Natural killer cell (primary cell): ENCODE measurements around the gene CUL1. TPM values are rescaled to one million over a fixed set of nuclear protein-coding genes. Genes with fewer than 3 reads are reported as not detected.

Experiments used
- ATAC-seq, 3 donors: fragments of 150-1000 bp in 2 of 3; fragments of 200-7000 bp in 1 of 3; cut with Tn5 transposase; 1 replicate in 1 of 3; 2 replicates in 2 of 3; pipeline ENCODE4 v1.10.0; 2021; ENCODE audit warnings: mild to moderate bottlenecking in 2 of 3, moderate library complexity in 2 of 3
- DNase-seq, 2 donors: peaks; one replicate each; pipeline versions ENCODE4 v3.0.0 to v3.0.0-alpha.2; 2013 to 2021; ENCODE audit warnings: mixed read lengths in 1 of 2
- H3K27ac ChIP-seq: one replicate; pipeline ENCODE4 v1.5.1; 2013; ENCODE audit warnings: mild to moderate bottlenecking, low read length
- H3K27me3 ChIP-seq: one replicate; pipeline ENCODE4 v1.6.1; 2013; ENCODE audit warnings: low read length; ENCODE audit not compliant: control insufficient read depth, insufficient read depth
- H3K36me3 ChIP-seq: one replicate; pipeline ENCODE4 v1.6.1; 2013; ENCODE audit warnings: low read length; ENCODE audit not compliant: control insufficient read depth, insufficient read depth
- H3K4me1 ChIP-seq: one replicate; pipeline ENCODE4 v1.6.1; 2013; ENCODE audit warnings: low read length; ENCODE audit not compliant: control insufficient read depth, insufficient read depth
- H3K4me3 ChIP-seq: one replicate; pipeline ENCODE4 v1.5.1; 2013; ENCODE audit warnings: low read length
- H3K9me3 ChIP-seq: one replicate; pipeline ENCODE4 v1.6.1; 2013; ENCODE audit warnings: low read length; ENCODE audit not compliant: control insufficient read depth, insufficient read depth
- H3K27ac Mint-ChIP-seq, 2 donors: one replicate each; pipeline ENCODE4 v1.8.0; 2022; ENCODE audit warnings: mild to moderate bottlenecking in 2 of 2, mixed read lengths in 2 of 2, moderate library complexity in 1 of 2
- H3K27me3 Mint-ChIP-seq, 2 donors: one replicate each; pipeline ENCODE4 v1.8.0; 2022; ENCODE audit warnings: low read depth in 2 of 2, mixed read lengths in 2 of 2
- H3K36me3 Mint-ChIP-seq: one replicate; pipeline ENCODE4 v1.8.0; 2022; ENCODE audit warnings: mixed read lengths
- H3K4me1 Mint-ChIP-seq, 2 donors: one replicate each; pipeline ENCODE4 v1.8.0; 2022; ENCODE audit warnings: mixed read lengths in 2 of 2
- H3K4me3 Mint-ChIP-seq: one replicate; pipeline ENCODE4 v1.8.0; 2022; ENCODE audit warnings: mild to moderate bottlenecking, moderate library complexity, mixed read lengths
- H3K9me3 Mint-ChIP-seq, 2 donors: one replicate each; pipeline ENCODE4 v1.8.0; 2022; ENCODE audit warnings: mixed read lengths in 2 of 2
- CTCF ChIP-seq: fragments of 200-600 bp; IDR thresholded peaks from one replicate; pipeline ENCODE4 v1.8.0; 2022; ENCODE audit warnings: antibody characterized with exemption
- WGBS: methylation state at CpG from one replicate; pipeline ENCODE4 v1.1.7; 2013; ENCODE audit warnings: missing lambda C conversion rate; ENCODE audit not compliant: insufficient coverage; 5-methylcytosine and 5-hydroxymethylcytosine counted together
- intact Hi-C: fragments of 100-400 bp; cut with micrococcal nuclease; formaldehyde crosslinking; loops from one replicate; pipeline ENCODE4 v1.14.2; 2022
- total RNA-seq, 4 donors: library from RNA; stranded (reverse); fragments of 120-200 nt in 1 of 4; gene quantifications; one replicate each; pipeline versions ENCODE4 v1.2.3 to v1.2.4, GENCODE V29; 2013 to 2022

Gene CUL1
- total RNA-seq, 3 donors from 2014 or later (not counting 1 experiment from before 2014, with no cell fraction given) = 37.4 to 45.1 (median 43.2) TPM

- Histone ChIP-seq H3K36me3 (peaks cover 28% of the 10 kb centered on the region), H3K9me3 (no peaks in the 10 kb centered on the region), H3K27me3 (no peaks in the 10 kb centered on the region), H3K4me1 (no peaks in the 10 kb centered on the region), H3K4me3 (no peak overlapping the region), H3K27ac (no peak overlapping the region)
- DNase-seq (no peak), ATAC-seq (no peak)
- Mint-ChIP-seq H3K36me3 (no peaks in the 10 kb centered on the region), H3K27me3 (no peaks in the 10 kb centered on the region), H3K27ac (no peak overlapping the region), H3K4me3 (no peak overlapping the region), H3K9me3 (no peaks in the 10 kb centered on the region), H3K4me1 (peaks cover 0 to 5% of the 10 kb centered on the region in 2 donors)
- TF ChIP-seq CTCF = no peak
- WGBS = 98% methylated on average over 10 of the region's 10 CpGs
- intact Hi-C loops = no loop called here
These were observed 116.3 kb downstream of the CUL1 start for GRCh38 chr7:148814922-148815559.

- 65% methylated on average over 3 of the region's 3 CpGs for WGBS
- Mint-ChIP-seq H3K4me1 (peaks cover 0 to 5% of the 10 kb centered on the region in 2 donors), H3K36me3 (no peaks in the 10 kb centered on the region), H3K4me3 (no peak overlapping the region), H3K27ac (no peak overlapping the region), H3K9me3 (no peaks in the 10 kb centered on the region), H3K27me3 (no peaks in the 10 kb centered on the region)
- H3K4me1 ChIP-seq = no peaks in the 10 kb centered on the region
- H3K27ac ChIP-seq = no peak overlapping the region
- intact Hi-C loops = no loop called here
- ATAC-seq (no peak), DNase-seq (no peak)
- peaks cover 25% of the 10 kb centered on the region for H3K36me3 ChIP-seq
- H3K27me3 ChIP-seq = no peaks in the 10 kb centered on the region
- H3K9me3 ChIP-seq = no peaks in the 10 kb centered on the region
- no peak for TF ChIP-seq CTCF
- H3K4me3 ChIP-seq = no peak overlapping the region
These were observed 116.9 kb downstream of the CUL1 start for GRCh38 chr7:148815612-148816011.

- ATAC-seq (no peak), DNase-seq (no peak)
- Histone ChIP-seq H3K27ac (no peak overlapping the region), H3K27me3 (no peaks in the 10 kb centered on the region), H3K36me3 (peaks cover 20% of the 10 kb centered on the region), H3K9me3 (no peaks in the 10 kb centered on the region), H3K4me3 (no peak overlapping the region), H3K4me1 (no peaks in the 10 kb centered on the region)
- no peaks in the 10 kb centered on the region for H3K36me3 Mint-ChIP-seq
- no peaks in the 10 kb centered on the region for H3K9me3 Mint-ChIP-seq
- TF ChIP-seq CTCF = no peak
- intact Hi-C loops = no loop called here
- H3K27ac Mint-ChIP-seq = no peak overlapping the region
- no peaks in the 10 kb centered on the region for H3K4me1 Mint-ChIP-seq
- no peaks in the 10 kb centered on the region for H3K27me3 Mint-ChIP-seq
- no peak overlapping the region for H3K4me3 Mint-ChIP-seq
- 97% methylated on average over 4 of the region's 6 CpGs for WGBS
These were observed 121.1 kb downstream of the CUL1 start for GRCh38 chr7:148819697-148820360.
